Transverse colon (tissue), 4 donors: ENCODE measurements around the gene SASH1.

Experiments
- EP300 ChIP-seq: sonication (generic); formaldehyde crosslinking; IDR thresholded peaks from one replicate; pipeline ENCODE4 v1.6.1; 2017; ENCODE audit warnings: antibody characterized with exemption, low read depth
- POLR2A ChIP-seq: fragments of 450-650 bp; IDR thresholded peaks from one replicate; pipeline ENCODE4 v1.6.1; 2016; ENCODE audit warnings: antibody characterized with exemption, mild to moderate bottlenecking, moderate library complexity
- POLR2AphosphoS5 ChIP-seq, 3 donors: sonication (generic); formaldehyde crosslinking; IDR thresholded peaks; one replicate each; pipeline ENCODE4 v1.6.1; 2016; ENCODE audit warnings: antibody characterized with exemption in 3 of 3
- TF ChIP-seq, protein P1 (sequence below), 5 experiments: fragments of 200-600 bp in 3 of 5; fragments of 450-650 bp in 2 of 5; sonication (generic) in 3 of 5; IDR thresholded peaks; 1 replicate in 2 of 5; 2 replicates in 3 of 5; pipeline ENCODE4 v1.5.1; 2016 to 2017; ENCODE audit warnings: antibody characterized with exemption in 5 of 5, inconsistent platforms in 3 of 5, mild to moderate bottlenecking in 2 of 5, moderate library complexity in 1 of 5

DNA sequence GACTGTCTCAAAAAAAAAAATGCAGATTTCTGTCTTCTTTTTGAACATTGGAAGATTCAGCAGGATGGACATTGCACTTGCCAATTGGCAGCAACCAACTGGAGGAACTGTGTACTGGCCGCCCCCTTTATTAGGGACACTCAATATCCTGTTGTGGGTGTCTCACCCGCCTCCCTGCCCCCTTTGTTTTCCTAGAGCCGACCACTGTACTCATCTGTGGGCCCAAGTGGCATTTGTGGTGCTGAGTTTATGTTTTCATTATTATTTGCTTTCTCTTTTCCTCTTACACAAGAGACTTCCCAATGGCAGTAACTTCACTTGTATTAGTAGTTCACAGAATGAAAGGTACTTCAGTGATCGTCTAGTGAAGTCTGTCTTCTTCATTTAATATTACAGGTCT, 125.3 kb downstream of the SASH1 start:
- TF ChIP-seq, protein P1, sequence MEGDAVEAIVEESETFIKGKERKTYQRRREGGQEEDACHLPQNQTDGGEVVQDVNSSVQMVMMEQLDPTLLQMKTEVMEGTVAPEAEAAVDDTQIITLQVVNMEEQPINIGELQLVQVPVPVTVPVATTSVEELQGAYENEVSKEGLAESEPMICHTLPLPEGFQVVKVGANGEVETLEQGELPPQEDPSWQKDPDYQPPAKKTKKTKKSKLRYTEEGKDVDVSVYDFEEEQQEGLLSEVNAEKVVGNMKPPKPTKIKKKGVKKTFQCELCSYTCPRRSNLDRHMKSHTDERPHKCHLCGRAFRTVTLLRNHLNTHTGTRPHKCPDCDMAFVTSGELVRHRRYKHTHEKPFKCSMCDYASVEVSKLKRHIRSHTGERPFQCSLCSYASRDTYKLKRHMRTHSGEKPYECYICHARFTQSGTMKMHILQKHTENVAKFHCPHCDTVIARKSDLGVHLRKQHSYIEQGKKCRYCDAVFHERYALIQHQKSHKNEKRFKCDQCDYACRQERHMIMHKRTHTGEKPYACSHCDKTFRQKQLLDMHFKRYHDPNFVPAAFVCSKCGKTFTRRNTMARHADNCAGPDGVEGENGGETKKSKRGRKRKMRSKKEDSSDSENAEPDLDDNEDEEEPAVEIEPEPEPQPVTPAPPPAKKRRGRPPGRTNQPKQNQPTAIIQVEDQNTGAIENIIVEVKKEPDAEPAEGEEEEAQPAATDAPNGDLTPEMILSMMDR (IDR thresholded peaks at IDR 0.05), result no peak
- no peak for TF ChIP-seq POLR2A
- TF ChIP-seq POLR2AphosphoS5 (IDR thresholded peaks at IDR 0.05), result no peak
- TF ChIP-seq EP300, result no peak
